HG02840 (cell line): Measurements from ENCODE around the gene GPD2.
A peak's percentile ranks its signal among the peaks of the same experiment; 100 is the strongest.
"Not testable (repeated sequence)": the region's sequence is repeated elsewhere in the genome, so short reads cannot be mapped to it uniquely, and the experiment has no call there.

Experiments
- ATAC-seq: cut with Tn5 transposase; IDR thresholded peaks from one replicate; pipeline ENCODE4 v1.9.1; 2021; ENCODE audit warnings: mild to moderate bottlenecking, moderate library complexity, moderate number of reproducible peaks; ENCODE audit not compliant: unreplicated experiment, low FRiP score

GPD2 gene

GRCh38 chr2:156574112-156574511 is 137.9 kb downstream of the GPD2 start:
- no peak for ATAC-seq

- no peak for ATAC-seq
Observed at GRCh38 chr2:156576005-156576404, 139.8 kb downstream of the GPD2 start.

- ATAC-seq = no peak
Observed at GRCh38 chr2:156580501-156580900, 144.3 kb downstream of the GPD2 start.

- ATAC-seq = no peak
Observed at GRCh38 chr2:156581280-156581679, 145.1 kb downstream of the GPD2 start.

- ATAC-seq = no peak
Observed at GRCh38 chr2:156585457-156585856, 149.3 kb downstream of the GPD2 start.

GRCh38 chr2:156586621-156587020 is 150.4 kb downstream of the GPD2 start:
- no peak for ATAC-seq

GRCh38 chr2:156589381-156590079 is 153.4 kb downstream of the GPD2 start:
- ATAC-seq = peak; percentile 57

- no peak for ATAC-seq
Observed at GRCh38 chr2:156590085-156590739, 154.0 kb downstream of the GPD2 start.

GRCh38 chr2:156592809-156593593 is 156.8 kb downstream of the GPD2 start:
- ATAC-seq = no peak

GRCh38 chr2:156593594-156593921 is 157.4 kb downstream of the GPD2 start:
- ATAC-seq = no peak

GRCh38 chr2:156598563-156598962 is 162.4 kb downstream of the GPD2 start:
- no peak for ATAC-seq

GRCh38 chr2:156600196-156600595 is 164.0 kb downstream of the GPD2 start:
- ATAC-seq = no peak

- no peak for ATAC-seq
Observed at GRCh38 chr2:156601855-156602551, 165.8 kb downstream of the GPD2 start.

- ATAC-seq = no peak
Observed at GRCh38 chr2:156602552-156602933, 166.4 kb downstream of the GPD2 start.

- ATAC-seq = no peak
Observed at GRCh38 chr2:156615836-156616322, 179.7 kb downstream of the GPD2 start.

GRCh38 chr2:156618071-156618470 is 181.9 kb downstream of the GPD2 start:
- ATAC-seq = not testable (repeated sequence)

- no peak for ATAC-seq
Observed at GRCh38 chr2:156619021-156619539, 182.9 kb downstream of the GPD2 start.

GRCh38 chr2:156622491-156622890 is 186.3 kb downstream of the GPD2 start:
- no peak for ATAC-seq

GRCh38 chr2:156625360-156626170 is 189.4 kb downstream of the GPD2 start:
- ATAC-seq = no peak

GRCh38 chr2:156626931-156627330 is 190.8 kb downstream of the GPD2 start:
- no peak for ATAC-seq
